Upper lobe of left lung (tissue), 6 donors: Measurements from ENCODE around the gene MYOD1. TPM values are rescaled to one million over a fixed set of nuclear protein-coding genes. Genes with fewer than 3 reads are reported as not detected.
A peak's percentile ranks its signal among the peaks of the same experiment; 100 is the strongest.

Experiments used
- ATAC-seq, 2 donors: fragments of 200-7000 bp; cut with Tn5 transposase; one replicate each; pipeline ENCODE4 v1.9.1; 2022; ENCODE audit warnings: mild to moderate bottlenecking in 2 of 2, moderate library complexity in 2 of 2; ENCODE audit not compliant: low FRiP score in 2 of 2
- DNase-seq, 2 donors: peaks; one replicate each; pipeline ENCODE4 v3.0.0-alpha.2; 2019 to 2020
- H3K27ac ChIP-seq, 4 donors: fragments of 200-600 bp; sonication (generic); one replicate each; pipeline ENCODE4 v1.5.1; 2016 to 2019
- H3K27me3 ChIP-seq, 4 donors: fragments of 200-600 bp; sonication (generic); one replicate each; pipeline ENCODE4 v1.5.1; 2017 to 2019
- H3K36me3 ChIP-seq, 4 donors: fragments of 200-600 bp; sonication (generic); one replicate each; pipeline ENCODE4 v1.5.1; 2016 to 2019
- H3K4me1 ChIP-seq, 4 donors: fragments of 200-600 bp; sonication (generic); one replicate each; pipeline ENCODE4 v1.5.1; 2018 to 2019
- H3K4me3 ChIP-seq, 4 donors: fragments of 200-600 bp; sonication (generic); one replicate each; pipeline ENCODE4 v1.5.1; 2017 to 2019; ENCODE audit warnings: mild to moderate bottlenecking in 2 of 4, moderate library complexity in 1 of 4
- H3K9me3 ChIP-seq, 4 donors: fragments of 200-600 bp; sonication (generic); one replicate each; pipeline ENCODE4 v1.5.1; 2018 to 2019
- CTCF ChIP-seq, 6 experiments: fragments of 450-650 bp in 4 of 6; fragments of 200-600 bp in 2 of 6; sonication (generic) in 2 of 6; IDR thresholded peaks; one replicate each; pipeline ENCODE4 v1.5.1; 2016 to 2019; ENCODE audit warnings: antibody characterized with exemption in 6 of 6
- EP300 ChIP-seq, 4 donors: sonication (generic); formaldehyde crosslinking; IDR thresholded peaks; one replicate each; pipeline ENCODE4 v1.5.1; 2017; ENCODE audit warnings: antibody characterized with exemption in 4 of 4, control low read depth in 2 of 4
- POLR2A ChIP-seq, 4 donors: fragments of 450-650 bp; IDR thresholded peaks; one replicate each; pipeline ENCODE4 v1.5.1; 2016 to 2017; ENCODE audit warnings: antibody characterized with exemption in 4 of 4, mild to moderate bottlenecking in 2 of 4
- POLR2AphosphoS5 ChIP-seq, 2 donors: sonication (generic); formaldehyde crosslinking; IDR thresholded peaks; one replicate each; pipeline ENCODE4 v1.5.1; 2017; ENCODE audit warnings: antibody characterized with exemption in 2 of 2
- WGBS, 2 donors: methylation state at CpG; one replicate each; pipeline ENCODE4 v1.1.5; 2017 to 2018; 5-methylcytosine and 5-hydroxymethylcytosine counted together
- total RNA-seq, 6 donors: library from RNA; depleted of rRNA in 4 of 6; stranded (reverse); fragments of >200 nt in 4 of 6; gene quantifications; one replicate each; pipeline versions ENCODE4 v1.1.0 to v1.2.1, GENCODE V29; 2016 to 2021
- donor health status: DM: no; HTN: no; CAD: no; lungs with moderate emphysema.
- donor health status: DM: no; HTN: yes; CAD: no; lungs with severe emphysema.

Gene MYOD1
- total RNA-seq, 6 donors from 2014 or later, result not detected

- no peak overlapping the region for H3K4me3 ChIP-seq
- H3K36me3 ChIP-seq, result no peaks in the 10 kb centered on the region
- DNase-seq, result no peak
- H3K9me3 ChIP-seq, result no peaks in the 10 kb centered on the region
- H3K4me1 ChIP-seq, result no peaks in the 10 kb centered on the region
- H3K27me3 ChIP-seq, result no peaks in the 10 kb centered on the region
- TF ChIP-seq CTCF (IDR thresholded peaks at IDR 0.05), result no peak
- no peak for ATAC-seq
- 77% methylated on average over 8 of the region's 8 CpGs for WGBS, 2 donors
- no peak overlapping the region for H3K27ac ChIP-seq
Measured at GRCh38 chr11:17748044-17748443, 28.7 kb downstream of the MYOD1 start.

GRCh38 chr11:17748761-17749721 is 29.7 kb downstream of the MYOD1 start:
- Histone ChIP-seq H3K27me3 (no peaks in the 10 kb centered on the region), H3K27ac (no peak overlapping the region), H3K9me3 (no peaks in the 10 kb centered on the region), H3K36me3 (no peaks in the 10 kb centered on the region), H3K4me1 (no peaks in the 10 kb centered on the region), H3K4me3 (no peak overlapping the region)
- WGBS, 2 donors, result 71 to 76% methylated on average over 16 to 19 of the region's 19 CpGs
- peak in 1 of 2 donors; percentile 48 for DNase-seq
- ATAC-seq, result no peak
- TF ChIP-seq EP300 (IDR thresholded peaks at IDR 0.05) (no peak), POLR2AphosphoS5 (IDR thresholded peaks at IDR 0.05) (no peak)

- Histone ChIP-seq H3K27ac (no peak overlapping the region), H3K9me3 (no peaks in the 10 kb centered on the region), H3K4me1 (no peaks in the 10 kb centered on the region), H3K4me3 (no peak overlapping the region), H3K27me3 (no peaks in the 10 kb centered on the region), H3K36me3 (no peaks in the 10 kb centered on the region)
- 48 to 59% methylated on average over 8 to 13 of the region's 13 CpGs for WGBS, 2 donors
- no peak for TF ChIP-seq POLR2A (IDR thresholded peaks at IDR 0.05)
- no peak for TF ChIP-seq POLR2AphosphoS5 (IDR thresholded peaks at IDR 0.05)
- no peak for TF ChIP-seq EP300 (IDR thresholded peaks at IDR 0.05)
- TF ChIP-seq CTCF (IDR thresholded peaks at IDR 0.05), result no peak
- no peak for ATAC-seq
- DNase-seq, result no peak
Measured at GRCh38 chr11:17750013-17750800, 30.8 kb downstream of the MYOD1 start.

GRCh38 chr11:17750801-17751165 is 31.4 kb downstream of the MYOD1 start:
- TF ChIP-seq POLR2AphosphoS5 (IDR thresholded peaks at IDR 0.05), result no peak
- no peak for TF ChIP-seq CTCF (IDR thresholded peaks at IDR 0.05)
- TF ChIP-seq EP300 (IDR thresholded peaks at IDR 0.05), result no peak
- no peak for TF ChIP-seq POLR2A (IDR thresholded peaks at IDR 0.05)
- Histone ChIP-seq H3K4me3 (no peak overlapping the region), H3K27me3 (no peaks in the 10 kb centered on the region), H3K9me3 (no peaks in the 10 kb centered on the region), H3K4me1 (no peaks in the 10 kb centered on the region), H3K27ac (no peak overlapping the region), H3K36me3 (no peaks in the 10 kb centered on the region)
- WGBS, 2 donors, result 59 to 69% methylated on average over 2 of the region's 2 CpGs
- DNase-seq (no peak), ATAC-seq (no peak)

GRCh38 chr11:17751558-17751957 is 32.2 kb downstream of the MYOD1 start:
- Histone ChIP-seq H3K4me3 (no peak overlapping the region), H3K27me3 (no peaks in the 10 kb centered on the region), H3K36me3 (no peaks in the 10 kb centered on the region), H3K9me3 (no peaks in the 10 kb centered on the region), H3K4me1 (no peaks in the 10 kb centered on the region), H3K27ac (no peak overlapping the region)
- DNase-seq (no peak), ATAC-seq (no peak)
- TF ChIP-seq EP300 (IDR thresholded peaks at IDR 0.05) (no peak), POLR2AphosphoS5 (IDR thresholded peaks at IDR 0.05) (no peak), CTCF (IDR thresholded peaks at IDR 0.05) (no peak)
- 67% methylated on average over 1 to 2 of the region's 2 CpGs for WGBS, 2 donors
